ENCODE data around the gene KLRF1.

The KLRF1 gene

DNA sequence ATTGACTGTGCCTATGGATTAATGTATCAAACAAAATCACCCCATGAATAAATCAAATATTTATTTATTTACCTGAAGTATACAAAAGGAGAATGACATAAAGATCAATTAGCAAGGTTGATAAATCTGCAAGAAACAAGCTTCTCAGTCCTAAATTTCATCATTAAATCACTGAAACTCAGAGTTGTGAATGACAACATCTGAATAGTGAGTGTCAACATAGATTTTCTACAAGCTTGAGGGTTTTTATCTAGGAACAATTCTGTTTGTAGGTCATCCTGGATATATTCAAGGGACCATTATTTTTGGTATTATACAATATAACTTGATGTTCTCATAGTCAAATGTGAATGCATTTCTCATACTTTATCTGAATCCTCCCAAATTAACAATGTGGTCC, 17.4 kb upstream of the KLRF1 start:
- DNase-seq: no peak

DNA sequence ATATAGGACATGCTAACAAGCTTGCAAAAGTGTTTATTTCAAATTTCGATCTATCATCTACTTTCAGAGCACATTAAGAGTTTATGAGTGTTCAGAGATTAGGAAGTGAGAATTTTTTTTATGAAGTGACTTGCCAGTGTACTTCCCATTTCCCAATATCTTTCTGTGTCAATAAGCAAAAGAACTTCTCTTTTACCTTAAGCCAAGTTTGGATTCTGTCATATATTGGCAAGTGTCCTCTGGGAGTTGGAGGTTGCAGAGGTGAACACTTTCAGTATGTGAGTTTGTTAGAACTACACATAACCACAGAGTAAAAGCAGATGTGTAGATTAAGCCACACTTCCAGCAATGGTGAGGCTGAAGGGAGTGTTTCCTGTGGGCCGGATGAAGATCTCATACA, 16.6 kb upstream of the KLRF1 start:
- DNase-seq: no peak

DNA sequence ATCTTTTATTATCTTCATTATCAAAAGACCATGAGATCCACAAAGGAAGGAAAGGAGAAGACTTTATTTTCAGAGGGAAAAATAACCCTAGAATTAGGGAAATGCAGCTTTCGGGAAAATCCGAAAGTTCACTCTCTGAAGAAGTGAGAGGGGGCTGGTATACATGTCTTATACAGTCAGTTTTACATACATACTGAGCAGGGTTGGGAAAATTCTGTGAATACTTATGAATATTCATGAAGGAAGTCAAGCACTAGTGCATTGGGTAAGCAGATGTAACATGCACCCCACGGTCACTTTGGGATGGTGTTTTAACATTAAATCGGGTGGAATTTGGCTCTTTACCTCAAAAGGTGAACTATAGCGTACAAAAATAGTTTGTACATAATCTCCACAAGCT, 15.7 kb upstream of the KLRF1 start:
- no peak for DNase-seq

DNA sequence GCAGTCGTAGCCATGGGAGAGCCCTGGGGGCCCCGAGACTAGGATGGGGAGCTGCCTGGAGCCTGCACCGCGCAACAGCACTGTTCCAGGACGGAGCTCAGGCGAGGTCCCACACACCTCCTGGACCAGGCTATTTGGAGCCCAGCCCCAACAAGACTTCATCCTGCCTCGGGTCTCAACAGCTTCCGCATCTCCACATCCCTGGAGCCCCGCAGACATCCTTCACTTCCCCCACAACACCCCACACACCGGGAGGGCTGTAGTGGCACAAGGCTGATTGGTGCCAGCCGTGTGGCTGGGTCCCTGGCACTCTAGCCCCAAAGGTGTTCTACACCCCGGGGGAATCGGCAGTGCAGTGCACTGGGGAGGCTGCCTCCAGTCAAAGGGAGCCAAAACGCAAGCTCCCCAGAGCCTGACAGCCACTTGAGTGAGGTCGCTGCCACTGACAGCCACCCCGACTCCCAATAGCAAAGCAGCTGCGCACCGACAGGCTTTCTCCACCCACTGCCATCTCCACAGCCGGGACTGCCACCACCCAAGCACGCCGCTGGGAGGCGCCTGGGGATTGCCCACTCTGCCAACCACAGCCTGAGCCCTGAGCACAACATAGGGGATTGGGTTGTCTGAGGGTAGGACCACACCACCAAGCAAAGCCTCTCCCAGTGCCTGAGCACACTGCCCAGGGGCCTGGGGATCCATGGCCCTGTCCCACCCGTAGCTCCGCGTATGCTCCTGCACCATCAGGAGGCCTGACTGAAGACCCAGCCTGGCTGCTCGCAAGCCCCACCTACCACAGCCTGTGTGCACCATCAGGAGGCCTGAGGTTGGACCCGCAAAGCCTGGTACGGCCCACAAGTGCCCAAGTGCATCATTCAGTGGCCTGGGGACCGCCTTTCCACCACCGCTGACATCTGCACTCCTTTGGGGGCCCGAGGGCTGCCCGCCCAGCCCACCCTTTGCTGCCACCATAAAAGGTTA, 13.2 kb upstream of the KLRF1 start:
- DNase-seq: peak; percentile 94 to 95

DNA sequence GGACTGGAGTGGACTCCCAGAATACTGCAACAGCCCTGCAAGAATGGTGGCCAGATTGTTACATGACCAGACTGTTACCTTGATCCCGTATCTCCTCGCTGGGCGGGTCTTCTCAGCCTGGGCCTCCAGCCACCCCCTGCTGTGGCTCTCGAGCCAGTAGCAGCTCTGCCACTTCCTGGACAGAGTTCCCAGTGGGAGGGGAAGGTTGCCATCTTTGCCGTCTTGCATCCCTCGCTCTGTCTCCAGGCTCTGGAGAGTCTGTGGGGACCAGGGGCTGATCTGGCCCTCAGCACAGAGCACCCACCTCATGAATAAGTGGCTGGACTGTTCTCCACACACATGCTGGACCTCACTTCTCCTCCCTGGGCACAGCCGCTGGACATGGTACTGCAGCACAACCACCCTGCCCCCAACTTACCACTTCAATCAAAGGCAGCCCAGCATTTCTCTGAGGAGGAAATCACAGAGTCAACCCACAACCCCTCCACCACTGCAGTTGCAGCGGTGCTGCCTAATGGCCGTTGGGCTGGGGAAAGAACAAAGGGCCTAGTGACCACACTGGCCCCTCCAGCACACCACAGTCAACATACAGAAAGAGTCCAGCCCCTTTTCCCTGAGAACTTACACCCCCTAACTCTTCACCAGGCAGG, 6.9 kb upstream of the KLRF1 start:
- DNase-seq: no peak

DNA sequence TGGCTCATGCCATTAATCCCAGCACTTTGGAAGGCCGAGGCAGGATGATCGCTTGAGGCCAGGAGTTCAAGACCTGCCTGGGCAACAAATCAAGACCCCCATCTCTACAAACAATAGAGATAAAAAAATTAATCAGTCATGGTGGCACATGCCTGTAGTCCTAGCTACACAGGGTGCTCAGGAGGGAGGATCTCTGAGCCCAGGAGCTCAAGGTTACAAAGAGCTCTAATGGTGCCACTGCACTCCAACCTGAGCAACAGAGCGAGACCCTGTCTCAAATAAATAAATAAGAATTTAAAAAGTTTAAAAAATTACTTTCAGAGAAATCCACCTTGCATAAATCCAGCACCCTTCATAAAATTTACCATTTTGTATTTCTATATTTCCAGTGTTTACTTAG, 2.2 kb downstream of the KLRF1 start:
- no peak for DNase-seq

DNA sequence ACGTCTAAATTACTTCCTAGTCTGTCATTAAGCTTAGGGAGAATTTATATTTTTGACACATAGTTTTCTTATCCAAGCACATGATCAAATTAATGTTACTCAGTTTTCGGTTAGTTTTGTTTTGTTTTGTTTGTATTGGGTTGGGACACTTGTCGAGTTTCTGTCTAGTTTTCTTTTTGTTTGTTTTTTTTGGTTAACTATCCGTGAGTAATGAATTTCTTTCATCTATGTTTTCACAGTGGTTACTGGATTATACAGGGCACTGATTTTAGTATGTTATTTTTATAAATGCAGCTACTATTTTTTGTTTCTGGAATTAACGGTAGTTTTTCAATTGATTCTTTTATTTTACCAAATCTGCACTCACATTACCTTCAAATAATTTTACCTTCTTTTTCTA, 2.7 kb downstream of the KLRF1 start:
- DNase-seq: no peak

DNA sequence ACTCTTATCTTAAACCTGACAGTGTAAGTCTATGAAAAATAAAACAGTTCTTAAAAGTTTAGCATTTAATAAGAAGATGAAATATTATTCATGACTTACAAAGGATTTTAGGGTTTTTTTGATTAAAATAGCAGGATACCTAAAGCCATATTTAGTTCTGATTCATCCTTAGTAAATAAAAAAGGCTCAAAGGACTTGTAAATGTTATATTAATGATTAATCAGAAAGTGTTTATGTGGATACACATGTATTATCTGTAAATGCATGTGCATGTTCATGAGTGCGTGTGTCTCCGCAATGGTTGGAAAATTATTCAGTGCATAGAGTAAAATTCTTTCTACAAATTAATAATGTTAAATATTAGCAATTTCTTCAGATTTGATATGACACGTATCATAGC, 4.4 kb downstream of the KLRF1 start:
- no peak for DNase-seq

DNA sequence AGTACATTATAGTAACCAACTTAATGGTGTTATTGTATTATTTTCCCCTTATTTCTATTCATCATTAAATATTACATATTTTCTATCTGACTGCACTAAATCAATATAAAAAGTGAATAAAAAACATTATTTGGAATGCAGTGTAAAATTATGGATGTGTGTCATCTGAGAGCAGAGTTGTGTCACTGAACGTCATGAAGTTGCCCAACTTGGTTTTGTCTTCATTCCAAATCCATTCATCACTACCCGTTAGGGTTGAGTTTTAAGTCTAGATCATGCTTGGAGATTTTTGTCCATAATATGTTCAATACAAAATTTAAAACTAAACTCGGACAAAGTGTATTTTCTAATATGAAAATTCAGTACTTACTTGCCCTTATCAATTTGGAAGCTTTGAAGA, 16.1 kb downstream of the KLRF1 start:
- DNase-seq: no peak

DNA sequence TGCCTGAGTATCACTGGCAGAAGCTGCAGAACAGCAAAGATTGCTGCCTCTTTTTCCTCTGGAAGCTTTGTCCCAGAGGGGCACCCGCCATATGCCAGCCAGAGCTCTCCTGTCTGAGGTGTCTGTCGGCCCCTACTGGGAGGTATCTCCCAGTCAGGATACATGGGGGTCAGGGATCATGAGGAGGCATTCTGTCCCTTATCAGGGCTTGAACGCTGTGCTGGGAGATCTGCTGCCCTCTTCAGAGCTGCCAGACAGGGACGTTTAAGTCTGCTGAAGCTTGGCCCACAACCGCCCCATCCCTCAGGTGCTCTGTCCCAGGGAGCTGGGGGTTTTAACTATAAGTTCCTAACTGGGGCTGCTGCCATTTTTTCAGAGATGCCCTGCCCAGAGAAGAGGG, 21.6 kb downstream of the KLRF1 start:
- no peak for DNase-seq

DNA sequence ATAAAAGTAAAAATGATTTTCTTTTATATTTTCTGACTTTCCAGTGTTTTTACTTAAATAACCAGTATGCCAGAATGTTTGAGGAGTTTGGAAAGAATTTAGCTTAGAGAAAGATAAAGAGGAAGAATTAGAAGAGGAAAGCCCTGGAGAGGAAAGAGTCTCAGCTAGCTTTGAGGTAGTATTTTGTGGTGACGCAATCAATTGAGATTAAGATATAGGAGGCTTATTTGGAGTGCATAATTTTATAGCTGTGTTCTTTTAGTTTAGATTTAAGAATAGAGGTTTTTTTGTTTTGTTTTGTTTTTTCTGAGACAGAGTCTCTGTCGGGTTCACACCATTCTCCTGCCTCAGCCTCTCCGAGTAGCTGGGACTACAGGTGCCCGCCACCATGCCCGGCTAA, 23.8 kb downstream of the KLRF1 start:
- DNase-seq: no peak

DNA sequence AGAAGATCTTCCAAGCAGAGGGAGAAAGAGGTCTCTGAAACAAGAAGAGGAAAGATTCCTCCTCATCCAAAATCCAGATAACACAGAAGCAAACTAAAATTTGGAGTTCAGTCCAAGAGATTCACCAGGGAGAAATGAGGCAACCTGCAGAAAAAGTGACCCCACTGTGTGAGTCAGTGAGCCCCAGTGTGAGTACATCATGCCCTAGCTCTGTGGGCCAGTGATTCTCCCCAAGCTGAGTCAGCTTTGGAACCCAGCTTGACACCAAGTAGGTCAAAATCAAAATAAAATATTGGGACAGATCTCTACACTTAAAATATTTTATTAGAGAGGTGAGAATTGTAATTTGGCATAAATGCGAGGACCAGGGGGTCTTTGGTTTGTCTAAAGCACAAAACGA, 24.6 kb downstream of the KLRF1 start:
- no peak for DNase-seq

DNA sequence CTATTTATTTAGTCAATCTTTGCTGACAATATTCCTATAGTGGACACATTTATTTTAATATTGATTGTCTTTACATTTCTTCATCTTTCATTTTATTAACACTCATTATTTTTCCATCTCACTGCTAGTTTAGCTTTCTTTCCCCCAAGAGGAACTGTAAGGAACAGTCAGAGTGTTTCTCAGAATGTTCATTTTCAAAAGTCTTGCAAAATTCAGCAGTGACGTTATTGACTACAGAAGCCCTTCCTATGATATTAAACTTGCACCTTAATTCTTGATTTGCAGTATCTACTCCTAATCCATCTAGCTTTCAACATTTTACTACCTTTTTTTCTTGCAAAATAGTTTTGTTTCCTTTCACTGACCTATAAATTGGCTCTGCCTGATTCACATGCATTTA, 28.9 kb downstream of the KLRF1 start:
- no peak for DNase-seq

DNA sequence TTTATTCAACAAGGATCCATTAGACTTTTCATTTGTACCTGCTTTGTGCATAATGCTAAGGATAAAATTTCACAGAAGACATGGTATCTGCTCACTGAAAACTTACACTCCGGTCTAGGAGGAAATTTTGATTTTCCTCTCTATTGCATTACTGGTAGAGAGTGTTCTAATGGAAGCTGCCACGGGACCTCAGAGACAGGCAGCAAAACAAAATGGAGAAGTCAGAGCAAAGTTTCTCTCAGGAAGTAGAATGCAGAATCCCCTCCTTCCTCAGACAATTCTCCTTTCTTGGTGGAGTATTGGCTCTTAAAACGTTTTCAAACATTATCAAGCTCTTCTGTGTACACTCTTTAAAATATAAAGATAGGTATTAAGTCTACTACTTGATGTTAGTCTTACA, 29.6 kb downstream of the KLRF1 start:
- no peak for DNase-seq

DNA sequence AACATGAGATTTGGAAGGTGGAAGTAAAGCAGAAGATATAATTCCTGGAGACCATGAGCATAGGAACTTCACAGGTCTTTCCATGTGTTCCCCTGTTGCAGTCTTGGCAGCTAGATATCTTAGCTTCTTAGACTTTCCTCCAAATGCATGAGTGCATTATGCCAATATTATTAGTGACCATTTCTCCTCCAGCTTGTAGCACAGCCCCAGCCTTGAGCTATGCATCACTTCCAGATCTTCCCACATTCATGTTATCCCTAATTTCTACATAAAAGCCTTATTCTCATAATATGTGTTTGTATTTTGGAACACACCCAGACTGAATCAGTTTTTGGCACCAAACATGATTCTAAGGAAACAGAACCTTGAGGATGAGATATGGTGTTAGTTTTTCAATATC, 30.9 kb downstream of the KLRF1 start:
- DNase-seq: no peak

DNA sequence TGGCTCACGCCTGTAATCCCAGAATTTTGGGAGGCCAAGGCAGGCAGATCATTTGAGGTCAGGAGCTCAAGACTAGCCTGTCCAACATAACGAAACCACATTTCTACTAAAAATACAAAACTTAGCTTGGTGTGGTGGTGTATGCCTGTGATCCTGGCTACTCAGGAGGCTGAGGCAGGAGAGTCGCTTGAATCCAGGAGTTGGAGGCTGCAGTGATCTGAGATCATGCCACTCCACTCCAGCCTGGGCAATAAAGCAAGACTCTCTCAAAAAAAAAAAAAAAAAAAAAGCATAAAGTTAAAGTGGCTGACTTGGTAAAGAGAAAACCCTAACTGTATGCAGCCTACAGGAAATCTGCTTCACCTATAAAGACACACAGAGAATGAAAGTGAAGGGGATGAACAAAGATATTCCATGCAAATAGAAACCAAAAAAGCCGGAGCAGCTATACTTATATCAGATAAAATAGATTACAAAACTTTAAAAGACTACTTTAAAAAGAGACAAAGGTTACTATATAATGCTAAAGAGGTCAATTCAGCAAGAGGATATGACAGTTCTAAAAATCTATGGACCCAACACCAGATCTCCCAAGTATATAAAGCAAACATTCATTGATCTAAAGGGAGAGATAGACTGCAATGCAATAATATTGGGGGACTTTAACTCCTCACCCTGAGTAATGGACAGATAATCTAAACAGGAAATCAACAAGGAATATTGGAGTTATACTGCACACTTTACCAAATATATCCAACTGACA, 37.8 kb downstream of the KLRF1 start:
- peak in 1 of 2 experiments; percentile 10 for DNase-seq

DNA sequence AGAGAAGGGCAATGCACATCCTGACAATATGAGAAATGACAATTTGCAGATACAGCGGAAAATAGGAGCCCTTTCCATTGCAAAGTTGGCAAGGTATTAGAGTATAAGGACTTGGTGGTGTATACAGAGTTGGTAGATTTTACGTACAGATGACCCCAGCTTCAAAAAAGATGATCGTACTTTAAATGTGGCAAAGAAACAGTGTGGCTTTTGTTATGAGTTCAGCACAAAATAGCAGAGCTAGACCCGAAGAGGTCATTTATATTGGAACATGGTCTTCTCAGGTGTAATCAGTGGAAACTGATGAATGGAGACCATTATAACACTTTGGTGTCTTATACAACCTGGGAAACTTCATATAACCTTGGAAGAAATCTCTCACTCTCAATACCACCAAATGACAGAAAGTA, 39.6 kb downstream of the KLRF1 start:
- no peak for DNase-seq

DNA sequence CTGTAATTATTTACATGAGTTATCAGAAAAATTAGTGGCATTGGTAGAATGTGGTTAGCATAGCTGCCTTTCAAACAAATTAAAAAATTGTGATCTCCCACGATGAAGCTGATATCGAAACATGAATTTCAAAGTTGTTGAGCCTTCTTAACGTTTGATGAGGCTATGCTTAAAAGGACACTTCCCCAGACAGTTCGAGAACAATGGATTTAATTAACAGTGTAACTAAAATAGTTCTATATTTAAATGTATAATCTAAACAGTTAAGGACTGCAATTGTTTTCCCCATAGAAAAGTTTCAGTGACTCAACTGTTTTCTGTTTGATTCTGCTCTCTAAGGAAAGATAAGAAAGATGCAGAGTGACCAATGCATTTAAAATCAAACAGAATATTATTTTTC, 40.2 kb downstream of the KLRF1 start:
- no peak for DNase-seq

DNA sequence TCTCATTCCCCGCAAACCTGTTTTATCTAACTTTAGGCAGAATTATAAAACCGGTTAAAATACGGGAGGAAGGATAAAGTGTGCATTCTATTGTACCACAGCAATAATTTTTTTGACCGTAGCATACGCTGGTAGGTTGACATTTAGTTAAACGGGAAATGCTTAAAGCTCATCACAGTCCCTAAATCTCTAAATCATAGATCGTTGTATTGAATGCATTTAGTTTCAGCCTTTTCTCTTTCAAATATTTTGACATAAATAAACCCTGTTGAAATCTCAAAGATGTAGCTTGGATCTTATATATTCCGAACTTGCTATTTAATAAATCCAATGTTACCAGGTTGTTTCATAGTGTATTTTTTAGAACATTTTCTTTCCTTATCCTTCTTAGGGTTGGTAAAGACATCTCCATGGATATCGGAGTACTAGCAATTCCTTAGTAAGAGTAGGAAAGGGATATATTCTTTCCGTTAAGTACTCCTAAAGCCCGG, 41.1 kb downstream of the KLRF1 start:
- DNase-seq: no peak

DNA sequence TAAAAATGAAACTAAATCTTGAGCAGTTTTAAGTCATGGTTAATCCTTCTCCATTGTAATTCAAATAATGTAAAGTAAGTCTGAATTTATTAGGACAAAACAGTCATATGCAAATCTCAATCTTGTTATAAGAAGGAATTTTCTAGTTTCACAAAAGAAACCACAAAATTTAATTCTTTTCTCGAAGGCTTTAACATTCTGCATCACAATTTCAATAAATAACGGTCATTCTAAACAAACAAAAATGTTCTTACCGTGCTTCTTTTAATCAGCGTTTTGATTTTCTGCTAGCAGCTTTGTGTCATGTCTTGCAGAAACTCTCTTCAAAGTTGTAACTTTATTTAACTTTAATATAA, 41.6 kb downstream of the KLRF1 start:
- DNase-seq: no peak

DNA sequence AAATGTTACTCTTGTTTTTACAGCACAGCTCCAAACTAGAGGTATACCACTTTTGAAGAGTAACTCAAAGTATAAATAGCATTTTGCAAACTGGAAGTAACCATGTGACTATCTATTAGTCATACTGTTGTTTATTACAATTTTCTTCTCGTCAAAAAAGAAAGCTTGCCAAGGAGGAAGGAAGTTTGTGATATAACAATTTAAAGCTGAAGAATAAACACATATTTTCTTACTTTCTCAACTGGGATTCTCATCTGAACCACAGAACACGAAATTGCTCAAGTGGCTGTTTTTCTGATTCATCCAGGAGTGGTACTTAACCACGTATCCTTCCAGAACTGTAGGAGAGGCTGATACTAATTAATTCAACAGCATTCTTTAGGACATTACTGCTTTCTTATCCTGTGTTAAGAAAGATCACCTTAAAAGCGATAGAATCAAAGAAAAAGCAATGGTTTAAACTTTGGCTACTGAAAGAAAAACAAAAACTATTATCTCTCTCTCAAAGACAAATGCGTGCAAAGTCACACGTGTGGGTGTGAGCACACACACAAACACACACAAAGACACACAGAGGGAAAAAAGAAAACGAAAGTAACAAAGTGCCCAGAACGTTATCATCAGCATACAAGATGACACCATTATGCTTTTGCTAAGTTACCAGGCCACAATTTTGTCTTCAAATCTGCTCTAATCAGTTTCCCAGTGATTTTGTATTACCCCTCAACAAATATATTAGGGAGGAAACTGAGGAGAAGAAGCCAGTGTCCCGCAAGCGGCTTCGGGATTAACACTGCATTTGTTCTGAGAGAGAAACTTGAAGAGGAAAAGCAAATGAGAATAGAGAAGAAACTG, 42.3 kb downstream of the KLRF1 start, which contains the start of gene CLEC2B:
Gene CLEC2B (minus strand): TSS at position 48 of the 855 bp plus-strand sequence.
- peak; percentile 10 to 22 for DNase-seq

DNA sequence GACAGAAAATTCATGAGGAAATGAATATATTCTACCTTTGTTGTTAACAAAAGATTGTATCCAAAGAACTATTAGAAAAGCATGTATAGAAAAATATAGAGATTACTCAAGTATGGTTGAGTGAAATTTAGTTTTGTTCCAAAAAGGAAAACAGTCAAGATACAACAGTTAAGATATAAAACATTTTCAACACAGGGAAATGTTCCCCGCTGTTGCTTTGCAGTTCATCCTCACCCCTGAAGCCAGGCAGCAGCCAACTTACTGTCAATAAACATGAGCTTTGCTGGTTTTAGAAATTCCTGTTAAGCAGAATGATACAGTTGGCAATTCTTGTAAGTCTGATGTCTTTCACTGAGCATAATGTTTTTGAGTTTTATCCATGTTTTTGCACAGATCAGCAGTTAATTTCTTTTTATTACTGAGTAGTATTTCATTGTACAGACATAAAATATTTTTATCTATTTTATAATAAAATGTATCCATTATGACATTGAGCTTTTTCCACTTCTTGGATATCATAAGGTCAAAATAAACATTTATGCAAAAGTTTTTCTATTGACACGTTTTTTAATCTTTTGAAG, 43.1 kb downstream of the KLRF1 start:
- DNase-seq: no peak
